HG03457 (cell line): ENCODE results near the gene KRTAP20-4.

Experiments used
- ATAC-seq: cut with Tn5 transposase; IDR thresholded peaks from one replicate; pipeline ENCODE4 v1.9.1; 2021; ENCODE audit warnings: moderate number of reproducible peaks; ENCODE audit not compliant: unreplicated experiment

The KRTAP20-4 gene

DNA sequence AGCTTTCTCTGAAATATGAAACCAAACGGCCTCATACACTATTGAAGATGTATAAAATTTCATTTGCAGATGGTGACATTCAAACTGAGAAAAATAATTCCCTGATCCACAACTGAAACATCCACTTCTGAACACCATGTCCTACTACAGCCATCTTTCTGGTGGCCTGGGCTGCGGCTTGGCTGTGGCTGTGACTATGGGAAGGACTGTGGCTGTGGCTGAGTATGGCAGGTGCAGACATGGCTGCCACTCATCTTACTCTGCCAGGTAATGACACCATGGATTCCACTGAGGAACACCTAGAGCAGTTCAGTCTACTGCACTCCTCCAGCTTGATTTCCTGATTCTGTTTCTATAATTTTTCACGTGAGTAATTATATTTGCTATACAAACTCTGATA, at the start of gene KRTAP20-4:
Gene KRTAP20-4, plus strand, starts transcription at position 106 of the 400 bp plus-strand sequence.
- no peak for ATAC-seq

GRCh38 chr21:30577766-30578165, 42.7 kb upstream of the KRTAP20-4 start:
- no peak for ATAC-seq

- ATAC-seq: no peak
These were observed 41.1 kb upstream of the KRTAP20-4 start for GRCh38 chr21:30579346-30579745.

GRCh38 chr21:30580132-30580531, 40.3 kb upstream of the KRTAP20-4 start:
- no peak for ATAC-seq

- ATAC-seq: no peak
These were observed 37.6 kb upstream of the KRTAP20-4 start for GRCh38 chr21:30582870-30583269.

- no peak for ATAC-seq
These were observed 30.1 kb upstream of the KRTAP20-4 start, which contains the start of gene KRTAP22-2 for GRCh38 chr21:30590297-30590696. Gene KRTAP22-2 (minus strand): TSS chr21:30590397.

DNA sequence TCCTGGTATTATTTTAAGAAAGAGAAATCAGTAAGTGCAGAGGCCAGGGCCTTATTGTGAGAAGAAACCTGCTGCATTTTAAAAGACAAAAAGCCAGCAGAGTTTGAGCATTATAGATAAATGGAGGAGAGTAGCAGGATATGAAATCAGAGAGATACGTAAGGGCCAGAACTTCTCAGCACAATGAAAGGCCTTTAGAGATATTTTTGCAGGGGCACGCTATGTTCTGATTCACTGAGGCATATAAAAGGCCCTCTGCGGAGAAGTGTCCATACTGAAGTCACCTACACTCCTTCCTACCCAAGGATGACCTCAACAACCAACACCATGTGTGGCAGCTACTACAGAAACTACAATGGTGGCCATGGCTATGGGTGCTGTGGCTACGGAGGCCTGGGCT, 28.3 kb upstream of the KRTAP20-4 start, which contains the start of gene KRTAP6-3:
Gene KRTAP6-3, plus strand, starts transcription at position 301 of the 400 bp plus-strand sequence. Its CDS starts 6 bp downstream, at position 307.
- no peak for ATAC-seq

- no peak for ATAC-seq
These were observed 21.6 kb upstream of the KRTAP20-4 start, which contains the start of gene KRTAP6-2 for GRCh38 chr21:30598802-30599201. Gene KRTAP6-2 (minus strand): TSS chr21:30598902. CDS start chr21:30598874, 28 bp downstream.

GRCh38 chr21:30600787-30601186, 19.6 kb upstream of the KRTAP20-4 start, which contains the start of gene KRTAP22-1:
Gene KRTAP22-1 (plus strand): TSS chr21:30601087.
- no peak for ATAC-seq

GRCh38 chr21:30605968-30606367, 14.5 kb upstream of the KRTAP20-4 start:
- ATAC-seq: no peak

- no peak for ATAC-seq
These were observed 8.3 kb upstream of the KRTAP20-4 start for GRCh38 chr21:30612132-30612531.

GRCh38 chr21:30613836-30614235, 6.6 kb upstream of the KRTAP20-4 start, which contains the start of gene KRTAP6-1:
Gene KRTAP6-1 (minus strand): TSS chr21:30613930. CDS start chr21:30613904, 26 bp downstream.
- no peak for ATAC-seq

DNA sequence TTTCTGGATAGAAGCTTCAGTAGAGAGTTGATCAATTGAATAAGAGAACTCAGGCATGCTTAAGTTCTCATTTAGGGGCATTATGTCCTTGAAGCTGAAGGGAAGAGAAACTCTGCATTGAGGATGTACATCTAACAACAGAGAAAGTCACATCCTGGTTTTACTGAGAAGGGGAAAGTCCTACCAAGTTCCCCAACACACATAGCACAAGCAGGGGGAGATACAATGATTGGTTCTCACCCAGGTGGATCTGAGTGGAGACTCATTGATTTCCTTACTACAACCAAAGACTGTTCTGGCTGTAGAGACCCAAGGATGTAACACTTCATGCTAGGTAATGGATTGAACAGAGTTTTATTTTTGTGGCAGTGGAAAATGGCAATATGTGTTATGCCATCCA, 5.2 kb upstream of the KRTAP20-4 start:
- no peak for ATAC-seq

GRCh38 chr21:30616125-30616524, 4.3 kb upstream of the KRTAP20-4 start, which contains the start of gene KRTAP20-1:
Gene KRTAP20-1 (plus strand): TSS chr21:30616425. CDS start chr21:30616455, 30 bp downstream.
- no peak for ATAC-seq

GRCh38 chr21:30620080-30620479, 347 bp upstream of the KRTAP20-4 start:
- no peak for ATAC-seq

- ATAC-seq: no peak
These were observed 2.9 kb downstream of the KRTAP20-4 start for GRCh38 chr21:30623362-30623761.

GRCh38 chr21:30625449-30626165, 5.2 kb downstream of the KRTAP20-4 start:
- ATAC-seq: no peak

DNA sequence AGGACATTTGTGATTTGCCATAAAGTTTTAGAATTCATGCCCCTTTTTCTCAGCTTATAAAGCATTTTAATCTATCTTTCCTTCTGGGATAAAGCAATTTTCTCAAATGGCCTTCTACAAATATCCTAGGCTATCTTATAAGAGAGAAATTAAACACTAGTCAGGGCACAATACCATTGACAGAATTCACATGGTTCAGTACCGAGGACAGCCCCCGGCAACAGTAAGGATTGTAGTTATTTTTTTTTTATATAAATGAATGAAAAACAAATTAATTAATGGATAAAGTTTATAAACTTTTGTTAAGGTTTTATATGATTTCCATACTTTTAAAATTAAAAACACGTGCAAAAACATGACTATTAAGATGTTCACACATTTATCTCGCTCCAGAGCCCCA, 7.7 kb downstream of the KRTAP20-4 start:
- no peak for ATAC-seq

DNA sequence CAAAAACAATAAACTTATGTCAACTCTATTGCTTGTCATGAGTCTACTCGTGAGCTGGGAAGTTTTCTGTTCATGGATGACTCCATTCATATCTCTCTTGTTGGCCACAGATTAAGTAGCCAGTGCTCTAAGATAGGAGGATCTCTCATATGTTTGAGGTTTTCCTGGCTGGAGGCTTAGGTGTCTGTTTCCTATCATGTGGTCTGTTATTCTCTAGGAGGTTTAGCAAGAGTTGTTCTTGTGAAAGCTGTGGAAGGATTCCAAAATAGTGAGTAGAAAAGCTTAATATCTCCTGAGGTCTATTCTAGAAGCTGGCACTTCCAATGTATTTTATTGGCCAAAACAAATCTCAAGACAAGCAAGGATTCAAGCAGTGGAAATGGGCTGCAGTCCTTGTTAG, 8.8 kb downstream of the KRTAP20-4 start:
- no peak for ATAC-seq

DNA sequence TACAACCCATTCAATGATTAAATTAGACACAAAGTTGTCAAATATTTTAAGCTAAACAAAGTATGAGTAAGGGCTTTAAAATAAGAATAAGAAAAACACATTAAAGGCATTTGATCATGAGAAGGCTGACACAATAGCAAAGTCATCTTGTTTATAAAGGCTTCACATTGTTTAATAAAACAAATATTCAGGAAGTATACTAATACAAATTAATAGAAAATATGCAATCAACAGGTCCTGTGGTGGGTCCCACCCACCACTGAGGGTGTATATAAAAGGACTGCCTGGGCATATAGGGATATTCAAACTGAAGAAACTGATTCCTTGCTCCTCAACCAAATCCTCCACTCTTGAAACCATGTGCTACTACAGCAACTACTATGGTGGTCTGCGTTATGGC, 14.5 kb downstream of the KRTAP20-4 start, which contains the start of gene KRTAP20-2:
Gene KRTAP20-2, plus strand, starts transcription at position 301 of the 400 bp plus-strand sequence. Its CDS starts 58 bp downstream, at position 359.
- no peak for ATAC-seq

DNA sequence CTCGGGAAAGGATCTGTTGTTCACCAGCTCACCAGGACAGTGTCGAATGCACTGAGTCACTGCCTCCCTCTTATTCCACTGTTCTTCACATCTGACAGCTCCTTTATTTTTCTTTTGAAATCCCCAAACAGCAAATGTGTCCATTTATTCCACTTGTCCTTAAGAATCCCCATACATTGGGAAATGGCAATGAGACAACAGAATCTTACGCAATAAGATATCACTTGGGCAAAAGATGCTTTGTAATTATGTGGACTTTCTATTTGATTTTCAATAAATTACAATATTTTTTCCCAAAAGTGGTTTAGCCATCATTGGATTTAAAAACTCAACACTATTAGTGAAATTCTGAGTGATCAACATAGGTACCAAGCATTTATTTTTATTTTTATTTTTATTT, 18.3 kb downstream of the KRTAP20-4 start:
- ATAC-seq: no peak

DNA sequence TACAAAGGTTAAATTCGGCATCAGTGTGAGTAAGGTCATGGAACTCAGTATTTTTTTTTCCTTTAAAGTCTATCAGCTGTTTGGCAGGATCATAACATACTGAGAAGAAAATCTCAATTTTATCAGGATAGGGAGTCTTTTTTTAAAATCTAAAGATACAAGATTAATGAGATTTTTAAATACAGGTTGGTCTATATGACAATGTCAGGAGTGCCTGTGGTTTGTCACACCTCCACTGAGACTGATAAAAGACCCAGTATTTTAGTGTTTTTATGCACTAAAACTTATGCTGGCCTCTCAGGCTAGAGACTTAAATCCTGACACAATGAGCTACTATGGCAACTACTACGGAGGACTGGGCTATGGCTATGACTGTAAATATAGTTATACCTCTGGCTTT, 22.1 kb downstream of the KRTAP20-4 start, which contains the start of gene KRTAP20-3:
Gene KRTAP20-3, plus strand, starts transcription at position 301 of the 400 bp plus-strand sequence.
- ATAC-seq: no peak
